Urinary bladder (tissue), 4 donors: ENCODE results near the gene RANBP9. TPM values are rescaled to one million over a fixed set of nuclear protein-coding genes. Genes with fewer than 3 reads are reported as not detected.
A peak's percentile ranks its signal among the peaks of the same experiment; 100 is the strongest.

ENCODE experiments used
- DNase-seq: peaks from one replicate; pipeline ENCODE4 v3.0.0-alpha.2; 2015; ENCODE audit errors: extremely low spot score
- H3K27ac ChIP-seq: one replicate; pipeline ENCODE4 v1.5.1; 2013; ENCODE audit warnings: low read depth, mild to moderate bottlenecking, moderate library complexity
- H3K36me3 ChIP-seq: one replicate; pipeline ENCODE4 v1.6.1; 2013; ENCODE audit warnings: mild to moderate bottlenecking, moderate library complexity; ENCODE audit not compliant: insufficient read depth
- H3K4me1 ChIP-seq: one replicate; pipeline ENCODE4 v1.6.1; 2013; ENCODE audit warnings: mild to moderate bottlenecking, moderate library complexity; ENCODE audit not compliant: insufficient read depth
- H3K4me3 ChIP-seq: one replicate; pipeline ENCODE4 v1.5.1; 2013; ENCODE audit warnings: low read depth, low read length
- WGBS: extraction: QIAGEN DNeasy Blood & Tissue Kit; methylation state at CpG from one replicate; pipeline ENCODE4 v1.1.7; 2013; 5-methylcytosine and 5-hydroxymethylcytosine counted together
- polyA plus RNA-seq: library from polyadenylated mRNA; stranded (reverse); fragments of 200-250 nt; gene quantifications from one replicate; pipeline ENCODE4 v1.2.3, GENCODE V29; 2013
- total RNA-seq: library from RNA; depleted of rRNA; stranded (reverse); fragments of >200 nt; gene quantifications from one replicate; pipeline ENCODE4 v1.2.3, GENCODE V29; 2014
- donor health status: healthy with polysubstance abuse.
- donor health status: healthy.

The RANBP9 gene
- total and polyA plus RNA-seq, 2 donors: 26.8 to 57.2 TPM

- DNase-seq: no peak
- H3K27ac ChIP-seq: no peak overlapping the region
- no peak overlapping the region for H3K4me3 ChIP-seq
- H3K36me3 ChIP-seq: peaks cover 5% of the 10 kb centered on the region
- 81% methylated on average over 4 of the region's 4 CpGs for WGBS
- H3K4me1 ChIP-seq: no peaks in the 10 kb centered on the region
Measured at GRCh38 chr6:13635948-13636658, 75.5 kb downstream of the RANBP9 start.

- Histone ChIP-seq H3K36me3 (peaks cover 7% of the 10 kb centered on the region), H3K4me3 (no peak overlapping the region), H3K27ac (no peak overlapping the region), H3K4me1 (no peaks in the 10 kb centered on the region)
- DNase-seq: no peak
- WGBS: 96% methylated on average over 2 of the region's 2 CpGs
Measured at GRCh38 chr6:13633343-13633742, 78.3 kb downstream of the RANBP9 start.

- Histone ChIP-seq H3K4me1 (no peaks in the 10 kb centered on the region), H3K4me3 (no peak overlapping the region), H3K27ac (no peak overlapping the region), H3K36me3 (peaks cover 5% of the 10 kb centered on the region)
- DNase-seq: no peak
- WGBS: 98% methylated on average over 1 of the region's 1 CpG
Measured at GRCh38 chr6:13630499-13630898, 81.1 kb downstream of the RANBP9 start.

- peaks cover 5% of the 10 kb centered on the region for H3K36me3 ChIP-seq
Measured at GRCh38 chr6:13629459-13630116, 82.0 kb downstream of the RANBP9 start.

GRCh38 chr6:13624871-13625288 lies 86.8 kb downstream of the RANBP9 start:
- Histone ChIP-seq H3K4me1 (no peaks in the 10 kb centered on the region), H3K27ac (no peak overlapping the region), H3K4me3 (no peak overlapping the region), H3K36me3 (peaks cover 6% of the 10 kb centered on the region)
- DNase-seq: no peak
- WGBS: 65% methylated on average over 4 of the region's 4 CpGs

More at GRCh38 chr6:13629459-13630116, 82.0 kb downstream of the RANBP9 start:
- H3K27ac ChIP-seq: no peak overlapping the region
- no peak overlapping the region for H3K4me3 ChIP-seq
- 64% methylated on average over 4 of the region's 4 CpGs for WGBS
- no peaks in the 10 kb centered on the region for H3K4me1 ChIP-seq
- no peak for DNase-seq

- H3K36me3 ChIP-seq: peaks cover 4% of the 10 kb centered on the region
- H3K4me3 ChIP-seq: no peak overlapping the region
- DNase-seq: no peak
- no peaks in the 10 kb centered on the region for H3K4me1 ChIP-seq
- 82% methylated on average over 2 of the region's 2 CpGs for WGBS
- no peak overlapping the region for H3K27ac ChIP-seq
Measured at GRCh38 chr6:13617066-13617465, 94.6 kb downstream of the RANBP9 start.

GRCh38 chr6:13615792-13616120 lies 95.9 kb downstream of the RANBP9 start:
- Histone ChIP-seq H3K27ac (peak overlapping the region; percentile 83), H3K4me3 (peak overlapping the region; percentile 63), H3K4me1 (no peaks in the 10 kb centered on the region), H3K36me3 (peaks cover 1% of the 10 kb centered on the region)
- DNase-seq: no peak
- WGBS: 0% methylated on average over 14 of the region's 14 CpGs

GRCh38 chr6:13614926-13615791 lies 96.5 kb downstream of the RANBP9 start, which contains the start of gene NOL7:
Gene NOL7 (plus strand): TSS chr6:13615335. CDS start chr6:13615359, 24 bp downstream.
- Histone ChIP-seq H3K4me1 (no peaks in the 10 kb centered on the region), H3K27ac (peak within 1 kb of the TSS; percentile 83), H3K4me3 (peak within 1 kb of the TSS; percentile 63), H3K36me3 (peaks cover 1% of the 10 kb centered on the region)
- WGBS: under 1% methylated on average over 85 of the region's 85 CpGs
- peak; percentile 97 for DNase-seq

GRCh38 chr6:13614126-13614925 lies 97.3 kb downstream of the RANBP9 start:
- H3K36me3 ChIP-seq: peaks cover 1% of the 10 kb centered on the region
- no peak for DNase-seq
- 6% methylated on average over 38 of the region's 38 CpGs for WGBS
- H3K27ac ChIP-seq: peak overlapping the region; percentile 66
- H3K4me1 ChIP-seq: no peaks in the 10 kb centered on the region
- H3K4me3 ChIP-seq: peak overlapping the region; percentile 63

- 57% methylated on average over 3 of the region's 3 CpGs for WGBS
- Histone ChIP-seq H3K4me1 (no peaks in the 10 kb centered on the region), H3K4me3 (no peak overlapping the region), H3K27ac (no peak overlapping the region), H3K36me3 (peaks cover 1% of the 10 kb centered on the region)
- DNase-seq: no peak
Measured at GRCh38 chr6:13613029-13613594, 98.5 kb downstream of the RANBP9 start.

GRCh38 chr6:13611715-13612114 lies 99.9 kb downstream of the RANBP9 start:
- Histone ChIP-seq H3K27ac (no peak overlapping the region), H3K36me3 (peaks cover 1% of the 10 kb centered on the region), H3K4me1 (no peaks in the 10 kb centered on the region), H3K4me3 (no peak overlapping the region)
- WGBS: 61% methylated on average over 4 of the region's 4 CpGs
- DNase-seq: no peak

GRCh38 chr6:13605634-13606033 lies 106.0 kb downstream of the RANBP9 start:
- H3K27ac ChIP-seq: no peak overlapping the region
- no peaks in the 10 kb centered on the region for H3K4me1 ChIP-seq
- WGBS: 75% methylated on average over 4 of the region's 4 CpGs
- H3K36me3 ChIP-seq: peaks cover 2% of the 10 kb centered on the region
- DNase-seq: no peak
- H3K4me3 ChIP-seq: no peak overlapping the region
